Measurements from ENCODE around the gene SMIM38. TPM values are rescaled to one million over a fixed set of nuclear protein-coding genes. Genes with fewer than 3 reads are reported as not detected.

SMIM38 gene
- total RNA-seq, 1 donor from 2014 or later = not detected

DNA sequence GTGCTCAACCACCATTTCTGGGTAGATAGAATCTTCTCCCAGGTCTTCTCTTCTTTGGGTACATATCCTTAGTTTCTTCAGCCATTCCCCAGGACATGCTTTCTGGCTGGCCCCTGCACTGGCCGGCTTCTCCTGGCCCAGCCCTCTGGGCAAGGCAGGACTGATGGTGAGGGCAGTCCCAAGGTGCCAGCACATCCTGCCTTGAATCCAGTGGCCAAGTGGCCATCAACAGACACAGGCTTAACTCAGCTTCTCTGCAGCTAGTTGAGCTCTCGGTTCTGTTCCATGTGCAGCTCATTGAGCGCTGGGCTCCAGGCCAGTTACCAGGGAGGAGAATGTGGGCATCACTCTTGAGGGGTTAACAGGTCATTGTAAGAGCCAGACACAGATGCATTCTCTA lies 17.6 kb downstream of the SMIM38 start:
- Mint-ChIP-seq H3K4me1 (ENCODE audit: unreplicated experiment) (no peaks in the 10 kb centered on the region), H3K36me3 (ENCODE audit: low read depth, unreplicated experiment) (no peaks in the 10 kb centered on the region), H3K9me3 (ENCODE audit: unreplicated experiment) (no peaks in the 10 kb centered on the region), H3K4me3 (ENCODE audit: unreplicated experiment) (no peak overlapping the region), H3K27ac (ENCODE audit: unreplicated experiment) (no peak overlapping the region), H3K27me3 (ENCODE audit: unreplicated experiment) (peaks cover 5% of the 10 kb centered on the region)
- no peak for DNase-seq (ENCODE audit: low spot score)
- TF ChIP-seq, protein P1, sequence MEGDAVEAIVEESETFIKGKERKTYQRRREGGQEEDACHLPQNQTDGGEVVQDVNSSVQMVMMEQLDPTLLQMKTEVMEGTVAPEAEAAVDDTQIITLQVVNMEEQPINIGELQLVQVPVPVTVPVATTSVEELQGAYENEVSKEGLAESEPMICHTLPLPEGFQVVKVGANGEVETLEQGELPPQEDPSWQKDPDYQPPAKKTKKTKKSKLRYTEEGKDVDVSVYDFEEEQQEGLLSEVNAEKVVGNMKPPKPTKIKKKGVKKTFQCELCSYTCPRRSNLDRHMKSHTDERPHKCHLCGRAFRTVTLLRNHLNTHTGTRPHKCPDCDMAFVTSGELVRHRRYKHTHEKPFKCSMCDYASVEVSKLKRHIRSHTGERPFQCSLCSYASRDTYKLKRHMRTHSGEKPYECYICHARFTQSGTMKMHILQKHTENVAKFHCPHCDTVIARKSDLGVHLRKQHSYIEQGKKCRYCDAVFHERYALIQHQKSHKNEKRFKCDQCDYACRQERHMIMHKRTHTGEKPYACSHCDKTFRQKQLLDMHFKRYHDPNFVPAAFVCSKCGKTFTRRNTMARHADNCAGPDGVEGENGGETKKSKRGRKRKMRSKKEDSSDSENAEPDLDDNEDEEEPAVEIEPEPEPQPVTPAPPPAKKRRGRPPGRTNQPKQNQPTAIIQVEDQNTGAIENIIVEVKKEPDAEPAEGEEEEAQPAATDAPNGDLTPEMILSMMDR (IDR thresholded peaks at IDR 0.05; ENCODE audit: unreplicated experiment) = no peak

DNA sequence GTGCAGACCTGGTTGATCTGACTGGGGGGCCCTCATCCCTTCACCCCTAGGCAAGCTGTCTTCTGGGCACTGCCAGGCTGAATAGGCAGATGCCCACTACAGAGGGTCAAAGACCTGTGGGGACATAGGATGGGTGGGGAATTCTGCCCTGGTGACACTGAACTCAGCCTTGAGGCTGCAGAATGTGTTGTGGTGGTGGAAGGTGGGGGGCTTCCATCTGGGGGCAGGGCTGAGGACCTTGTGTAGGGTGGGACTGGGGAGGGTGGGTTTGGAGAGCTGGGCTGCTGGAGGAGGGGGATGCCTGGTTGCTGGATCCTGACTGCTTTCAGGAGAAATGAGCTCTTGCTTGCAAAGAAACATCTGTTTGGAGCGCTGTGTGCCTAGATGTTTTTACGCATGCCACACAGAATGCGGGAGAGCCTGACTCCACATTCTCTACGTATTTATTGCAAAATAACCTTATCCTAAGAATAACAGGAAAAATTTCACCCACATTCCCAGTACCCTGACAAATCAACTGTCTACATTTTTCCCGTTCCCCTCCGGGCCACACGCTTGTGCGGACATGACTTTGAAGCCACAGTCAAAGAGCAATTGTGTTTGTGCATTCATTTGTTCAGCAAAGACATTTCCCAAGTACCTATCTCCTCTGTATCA lies 18.3 kb downstream of the SMIM38 start:
- H3K4me3 Mint-ChIP-seq (ENCODE audit: unreplicated experiment) = no peak overlapping the region
- no peak overlapping the region for H3K27ac Mint-ChIP-seq (ENCODE audit: unreplicated experiment)
- no peaks in the 10 kb centered on the region for H3K36me3 Mint-ChIP-seq (ENCODE audit: low read depth, unreplicated experiment)
- H3K4me1 Mint-ChIP-seq (ENCODE audit: unreplicated experiment) = no peaks in the 10 kb centered on the region
- TF ChIP-seq, protein P1 (IDR thresholded peaks at IDR 0.05; ENCODE audit: unreplicated experiment) = no peak
- H3K9me3 Mint-ChIP-seq (ENCODE audit: unreplicated experiment) = no peaks in the 10 kb centered on the region
- H3K27me3 Mint-ChIP-seq (ENCODE audit: unreplicated experiment) = peaks cover 3% of the 10 kb centered on the region
- no peak for DNase-seq (ENCODE audit: low spot score)

DNA sequence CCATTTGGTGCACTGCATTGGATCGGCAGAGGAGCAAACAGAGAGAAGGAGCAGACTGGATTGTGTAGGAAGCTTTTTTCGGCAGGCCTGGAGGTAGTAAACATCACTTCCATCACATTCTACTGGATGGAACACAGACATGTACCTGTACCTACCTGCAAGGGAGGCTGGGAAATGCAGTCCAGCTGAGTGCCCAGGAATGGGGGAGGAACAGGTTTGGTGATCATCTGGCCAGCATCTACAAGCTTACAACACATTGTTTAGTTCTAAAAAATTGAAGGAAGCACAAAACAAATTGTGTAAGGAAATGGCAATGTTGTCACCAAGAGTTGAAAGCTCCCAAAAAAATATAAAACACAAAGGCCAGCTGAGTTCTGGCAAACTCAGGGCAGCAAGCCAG lies 19.1 kb downstream of the SMIM38 start:
- no peaks in the 10 kb centered on the region for H3K4me1 Mint-ChIP-seq (ENCODE audit: unreplicated experiment)

DNA sequence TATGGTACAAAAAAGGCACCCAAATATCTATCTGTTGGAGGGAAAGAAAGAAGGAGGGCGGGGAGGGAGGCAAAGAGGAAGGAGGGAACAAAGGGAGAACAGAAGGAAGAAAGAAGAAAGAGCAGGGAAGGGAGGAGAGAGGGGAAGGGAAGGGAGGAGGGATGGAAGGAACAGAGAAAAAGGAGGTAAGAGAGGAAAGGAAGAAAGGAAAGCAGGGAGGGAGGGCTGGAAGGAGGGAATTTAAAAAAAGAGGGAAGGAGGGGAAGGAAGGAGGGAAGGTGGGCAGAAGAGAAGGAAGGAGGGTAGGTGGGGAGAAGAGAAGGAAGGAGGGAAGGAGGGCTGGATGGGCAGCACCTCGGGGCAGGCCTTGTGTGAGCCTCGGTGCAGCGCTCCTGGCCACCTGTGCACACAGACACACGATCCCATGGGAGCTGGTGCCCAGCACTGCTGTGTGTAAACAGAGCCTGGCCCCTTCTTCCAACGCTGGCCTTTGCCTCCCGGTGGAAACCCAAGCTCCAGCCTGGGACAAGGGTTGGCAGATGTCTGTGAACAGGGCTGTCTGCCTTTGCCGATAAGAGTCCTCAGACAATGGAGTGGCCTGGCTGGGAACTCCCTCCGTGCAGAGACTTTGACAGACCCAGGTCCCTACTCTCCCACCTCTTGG lies 23.2 kb downstream of the SMIM38 start:
- H3K9me3 Mint-ChIP-seq (ENCODE audit: unreplicated experiment) = no peaks in the 10 kb centered on the region
- H3K27ac Mint-ChIP-seq (ENCODE audit: unreplicated experiment) = no peak overlapping the region
- peaks cover 9% of the 10 kb centered on the region for H3K27me3 Mint-ChIP-seq (ENCODE audit: unreplicated experiment)
- peaks cover 9% of the 10 kb centered on the region for H3K4me1 Mint-ChIP-seq (ENCODE audit: unreplicated experiment)
- TF ChIP-seq, protein P1 (IDR thresholded peaks at IDR 0.05; ENCODE audit: unreplicated experiment) = no peak
- no peak overlapping the region for H3K4me3 Mint-ChIP-seq (ENCODE audit: unreplicated experiment)
- H3K36me3 Mint-ChIP-seq (ENCODE audit: low read depth, unreplicated experiment) = no peaks in the 10 kb centered on the region
- DNase-seq (ENCODE audit: low spot score) = no peak

More for the DNA sequence above, 19.1 kb downstream of the SMIM38 start:
- TF ChIP-seq, protein P1 (IDR thresholded peaks at IDR 0.05; ENCODE audit: unreplicated experiment) = no peak
- Mint-ChIP-seq H3K36me3 (ENCODE audit: low read depth, unreplicated experiment) (no peaks in the 10 kb centered on the region), H3K4me3 (ENCODE audit: unreplicated experiment) (no peak overlapping the region), H3K27ac (ENCODE audit: unreplicated experiment) (no peak overlapping the region), H3K27me3 (ENCODE audit: unreplicated experiment) (peaks cover 2% of the 10 kb centered on the region), H3K9me3 (ENCODE audit: unreplicated experiment) (no peaks in the 10 kb centered on the region)
- DNase-seq (ENCODE audit: low spot score) = no peak

DNA sequence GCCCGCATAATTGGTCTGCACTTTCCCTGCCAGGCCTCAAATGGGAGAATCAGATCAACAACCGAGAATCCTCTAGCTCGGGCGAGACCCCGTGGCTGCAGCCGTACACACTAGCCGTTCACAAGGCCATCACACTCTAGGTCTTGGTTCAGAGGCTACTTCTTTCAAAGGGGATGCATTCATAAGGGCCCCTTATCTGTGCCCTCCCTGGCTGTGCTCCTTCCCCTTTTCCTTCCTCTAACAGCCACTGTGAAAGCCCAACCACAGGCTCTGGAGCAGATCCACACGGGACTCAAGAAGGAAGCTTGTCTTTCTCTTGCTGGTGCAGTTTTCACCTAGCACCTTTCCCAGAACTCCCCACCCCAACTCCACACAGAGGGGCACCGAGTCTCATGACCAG lies 24.5 kb downstream of the SMIM38 start:
- DNase-seq (ENCODE audit: low spot score) = no peak

More for the DNA sequence above, 24.5 kb downstream of the SMIM38 start:
- Mint-ChIP-seq H3K27ac (ENCODE audit: unreplicated experiment) (no peak overlapping the region), H3K36me3 (ENCODE audit: low read depth, unreplicated experiment) (no peaks in the 10 kb centered on the region), H3K4me1 (ENCODE audit: unreplicated experiment) (peaks cover 9% of the 10 kb centered on the region), H3K27me3 (ENCODE audit: unreplicated experiment) (peaks cover 9% of the 10 kb centered on the region), H3K9me3 (ENCODE audit: unreplicated experiment) (no peaks in the 10 kb centered on the region), H3K4me3 (ENCODE audit: unreplicated experiment) (no peak overlapping the region)
- TF ChIP-seq, protein P1 (IDR thresholded peaks at IDR 0.05; ENCODE audit: unreplicated experiment) = no peak

Data from endothelial cell (in vitro differentiated cells).